Measurements from ENCODE around the gene RAB37.

The RAB37 gene

GRCh38 chr17:74784125-74784810 is 47.2 kb downstream of the RAB37 start:
- no peak for TF ChIP-seq CTCF (IDR thresholded peaks at IDR 0.05; ENCODE audit: borderline replicate concordance, insufficient read depth, low read depth, low read length)

GRCh38 chr17:74785096-74785980 is 48.3 kb downstream of the RAB37 start:
- TF ChIP-seq CTCF (IDR thresholded peaks at IDR 0.05; ENCODE audit: borderline replicate concordance, insufficient read depth, low read depth, low read length), result no peak
- no peak overlapping the region for H3K4me3 ChIP-seq (ENCODE audit: low read depth, low read length)

More at GRCh38 chr17:74784125-74784810, 47.2 kb downstream of the RAB37 start:
- H3K4me3 ChIP-seq (ENCODE audit: low read depth, low read length), result no peak overlapping the region

GRCh38 chr17:74785981-74786360 is 48.9 kb downstream of the RAB37 start:
- no peak for TF ChIP-seq CTCF (IDR thresholded peaks at IDR 0.05; ENCODE audit: borderline replicate concordance, insufficient read depth, low read depth, low read length)
- H3K4me3 ChIP-seq (ENCODE audit: low read depth, low read length), result no peak overlapping the region

- no peak for TF ChIP-seq CTCF (IDR thresholded peaks at IDR 0.05; ENCODE audit: borderline replicate concordance, insufficient read depth, low read depth, low read length)
- no peak overlapping the region for H3K4me3 ChIP-seq (ENCODE audit: low read depth, low read length)
Observed at GRCh38 chr17:74786431-74787055, 49.5 kb downstream of the RAB37 start.

- no peak for TF ChIP-seq CTCF (IDR thresholded peaks at IDR 0.05; ENCODE audit: borderline replicate concordance, insufficient read depth, low read depth, low read length)
- H3K4me3 ChIP-seq (ENCODE audit: low read depth, low read length), result no peak overlapping the region
Observed at GRCh38 chr17:74790161-74791058, 53.4 kb downstream of the RAB37 start.

GRCh38 chr17:74792586-74793105 is 55.6 kb downstream of the RAB37 start:
- no peak for TF ChIP-seq CTCF (IDR thresholded peaks at IDR 0.05; ENCODE audit: borderline replicate concordance, insufficient read depth, low read depth, low read length)
- no peak overlapping the region for H3K4me3 ChIP-seq (ENCODE audit: low read depth, low read length)
